Activated CD4-positive, alpha-beta T cell treated with anti-CD3 and anti-CD28 coated beads, Interleukin-2, amount 50 U/mL, for 16 hours (primary cell): ENCODE results near the gene GHRHR.

Source experiments
- DNase-seq: peaks from one replicate; pipeline ENCODE4 v3.0.0-alpha.2; 2020

The GHRHR gene

GRCh38 chr7:30929686-30930085 is 34.1 kb upstream of the GHRHR start:
- DNase-seq, result no peak

- DNase-seq, result no peak
Observed at GRCh38 chr7:30930621-30931020, 33.1 kb upstream of the GHRHR start.

- DNase-seq, result no peak
Observed at GRCh38 chr7:30931161-30931928, 32.4 kb upstream of the GHRHR start.

GRCh38 chr7:30931929-30932540 is 31.7 kb upstream of the GHRHR start:
- DNase-seq, result no peak

GRCh38 chr7:30932562-30932961 is 31.2 kb upstream of the GHRHR start:
- no peak for DNase-seq

- no peak for DNase-seq
Observed at GRCh38 chr7:30933124-30933974, 30.4 kb upstream of the GHRHR start.

- no peak for DNase-seq
Observed at GRCh38 chr7:30934225-30934624, 29.5 kb upstream of the GHRHR start.

- DNase-seq, result no peak
Observed at GRCh38 chr7:30934732-30935568, 28.8 kb upstream of the GHRHR start.

GRCh38 chr7:30935569-30935877 is 28.2 kb upstream of the GHRHR start:
- DNase-seq, result no peak

GRCh38 chr7:30936650-30937245 is 27.0 kb upstream of the GHRHR start:
- no peak for DNase-seq

- DNase-seq, result no peak
Observed at GRCh38 chr7:30937416-30937815, 26.3 kb upstream of the GHRHR start.

GRCh38 chr7:30938435-30939316 is 25.1 kb upstream of the GHRHR start:
- peak; percentile 76 for DNase-seq

- no peak for DNase-seq
Observed at GRCh38 chr7:30941582-30942323, 22.0 kb upstream of the GHRHR start.

GRCh38 chr7:30950197-30950596 is 13.6 kb upstream of the GHRHR start:
- DNase-seq, result no peak

- DNase-seq, result no peak
Observed at GRCh38 chr7:30954914-30955313, 8.8 kb upstream of the GHRHR start.

- no peak for DNase-seq
Observed at GRCh38 chr7:30956704-30957103, 7.0 kb upstream of the GHRHR start.

- DNase-seq, result no peak
Observed at GRCh38 chr7:30965372-30965771, 1.6 kb downstream of the GHRHR start.

GRCh38 chr7:30965883-30966282 is 2.1 kb downstream of the GHRHR start:
- no peak for DNase-seq

- no peak for DNase-seq
Observed at GRCh38 chr7:30968294-30968693, 4.5 kb downstream of the GHRHR start.

GRCh38 chr7:30968747-30969603 is 5.2 kb downstream of the GHRHR start:
- no peak for DNase-seq
